Adipocyte (in vitro differentiated cells): ENCODE data around the gene PDCD1LG2.

Source experiments
- DNase-seq: peaks from one replicate; pipeline ENCODE4 v3.0.0-alpha.2; 2015; ENCODE audit warnings: low read depth
- H3K27me3 ChIP-seq: replicated peaks from 2 replicates; pipeline ENCODE4 v1.7.0; 2013; ENCODE audit warnings: mild to moderate bottlenecking, low read length, moderate library complexity; ENCODE audit not compliant: control insufficient read depth, insufficient read depth
- H3K36me3 ChIP-seq: 2 replicates; pipeline ENCODE4 v1.7.0; 2013; ENCODE audit warnings: low read length, mild to moderate bottlenecking, moderate library complexity; ENCODE audit not compliant: control insufficient read depth, insufficient read depth, severe bottlenecking
- H3K4me1 ChIP-seq: 2 replicates; pipeline ENCODE4 v1.7.0; 2013; ENCODE audit warnings: mild to moderate bottlenecking, low read length, moderate library complexity; ENCODE audit not compliant: control insufficient read depth, insufficient read depth
- H3K4me3 ChIP-seq: 2 replicates; pipeline ENCODE4 v1.7.0; 2013; ENCODE audit warnings: mild to moderate bottlenecking, low read length, moderate library complexity
- H3K9ac ChIP-seq: 2 replicates; pipeline ENCODE4 v1.7.0; 2013; ENCODE audit warnings: mild to moderate bottlenecking, low read length, moderate library complexity
- H3K9me3 ChIP-seq: 2 replicates; pipeline ENCODE4 v1.7.0; 2013; ENCODE audit warnings: mild to moderate bottlenecking, low read length, moderate library complexity; ENCODE audit not compliant: control insufficient read depth

Gene PDCD1LG2

GRCh38 chr9:5499157-5499556, 11.2 kb upstream of the PDCD1LG2 start:
- no peaks in the 10 kb centered on the region for H3K27me3 ChIP-seq
- no peak overlapping the region for H3K9ac ChIP-seq
- H3K4me3 ChIP-seq, result no peak overlapping the region
- H3K36me3 ChIP-seq, result no peaks in the 10 kb centered on the region
- peaks cover 2% of the 10 kb centered on the region for H3K4me1 ChIP-seq
- no peaks in the 10 kb centered on the region for H3K9me3 ChIP-seq
- DNase-seq, result no peak

- Histone ChIP-seq H3K27me3 (no peaks in the 10 kb centered on the region), H3K4me3 (no peak overlapping the region), H3K9ac (no peak overlapping the region), H3K4me1 (no peaks in the 10 kb centered on the region), H3K9me3 (no peaks in the 10 kb centered on the region), H3K36me3 (no peaks in the 10 kb centered on the region)
- no peak for DNase-seq
Observed at GRCh38 chr9:5499889-5500398, 10.4 kb upstream of the PDCD1LG2 start.

- H3K27me3 ChIP-seq, result no peaks in the 10 kb centered on the region
- no peak overlapping the region for H3K9ac ChIP-seq
- no peak for DNase-seq
- no peaks in the 10 kb centered on the region for H3K4me1 ChIP-seq
- no peak overlapping the region for H3K4me3 ChIP-seq
- H3K36me3 ChIP-seq, result no peaks in the 10 kb centered on the region
- H3K9me3 ChIP-seq, result no peaks in the 10 kb centered on the region
Observed at GRCh38 chr9:5500441-5501235, 9.7 kb upstream of the PDCD1LG2 start.

- no peak overlapping the region for H3K9ac ChIP-seq
Observed at GRCh38 chr9:5502553-5502952, 7.8 kb upstream of the PDCD1LG2 start.

GRCh38 chr9:5509573-5509972, 758 bp upstream of the PDCD1LG2 start:
- peaks cover 25% of the 10 kb centered on the region for H3K4me1 ChIP-seq

More at GRCh38 chr9:5502553-5502952, 7.8 kb upstream of the PDCD1LG2 start:
- H3K36me3 ChIP-seq, result no peaks in the 10 kb centered on the region
- H3K9me3 ChIP-seq, result no peaks in the 10 kb centered on the region
- no peaks in the 10 kb centered on the region for H3K27me3 ChIP-seq
- no peaks in the 10 kb centered on the region for H3K4me1 ChIP-seq
- no peak overlapping the region for H3K4me3 ChIP-seq
- no peak for DNase-seq

GRCh38 chr9:5510989-5511388, 658 bp downstream of the PDCD1LG2 start:
- Histone ChIP-seq H3K4me3 (peak overlapping the region; percentile 77), H3K36me3 (no peaks in the 10 kb centered on the region), H3K9ac (peak overlapping the region; percentile 77), H3K4me1 (peaks cover 25% of the 10 kb centered on the region), H3K9me3 (no peaks in the 10 kb centered on the region), H3K27me3 (no peaks in the 10 kb centered on the region)
- peak; percentile 64 for DNase-seq

More at GRCh38 chr9:5509573-5509972, 758 bp upstream of the PDCD1LG2 start:
- Histone ChIP-seq H3K27me3 (no peaks in the 10 kb centered on the region), H3K9me3 (no peaks in the 10 kb centered on the region), H3K9ac (peak overlapping the region; percentile 77), H3K4me3 (peak overlapping the region; percentile 77), H3K36me3 (no peaks in the 10 kb centered on the region)
- peak; percentile 79 for DNase-seq

- Histone ChIP-seq H3K4me1 (peaks cover 25% of the 10 kb centered on the region), H3K4me3 (peak overlapping the region; percentile 77), H3K36me3 (no peaks in the 10 kb centered on the region), H3K27me3 (no peaks in the 10 kb centered on the region), H3K9ac (peak overlapping the region; percentile 77), H3K9me3 (no peaks in the 10 kb centered on the region)
- no peak for DNase-seq
Observed at GRCh38 chr9:5511476-5511875, 1.1 kb downstream of the PDCD1LG2 start.

GRCh38 chr9:5511935-5512580, 1.7 kb downstream of the PDCD1LG2 start:
- no peak for DNase-seq
- Histone ChIP-seq H3K36me3 (no peaks in the 10 kb centered on the region), H3K9me3 (no peaks in the 10 kb centered on the region), H3K4me3 (peak overlapping the region; percentile 77), H3K4me1 (peaks cover 25% of the 10 kb centered on the region), H3K27me3 (no peaks in the 10 kb centered on the region), H3K9ac (no peak overlapping the region)

GRCh38 chr9:5512658-5513452, 2.5 kb downstream of the PDCD1LG2 start:
- H3K9ac ChIP-seq, result no peak overlapping the region
- H3K36me3 ChIP-seq, result no peaks in the 10 kb centered on the region
- peaks cover 28% of the 10 kb centered on the region for H3K4me1 ChIP-seq
- DNase-seq, result no peak
- no peak overlapping the region for H3K4me3 ChIP-seq
- no peaks in the 10 kb centered on the region for H3K9me3 ChIP-seq
- H3K27me3 ChIP-seq, result no peaks in the 10 kb centered on the region

- Histone ChIP-seq H3K9ac (no peak overlapping the region), H3K4me1 (peaks cover 37% of the 10 kb centered on the region), H3K4me3 (no peak overlapping the region), H3K27me3 (no peaks in the 10 kb centered on the region), H3K36me3 (no peaks in the 10 kb centered on the region), H3K9me3 (no peaks in the 10 kb centered on the region)
- DNase-seq, result peak; percentile 39
Observed at GRCh38 chr9:5513966-5514616, 3.8 kb downstream of the PDCD1LG2 start.
